NCI-H748 (cell line): Measurements from ENCODE around the gene UGT1A7.
"Not testable (repeated sequence)": the region's sequence is repeated elsewhere in the genome, so short reads cannot be mapped to it uniquely, and the experiment has no call there.

Experiments
- DNase-seq: peaks from one replicate; lab custom pipeline; 2025; ENCODE audit not compliant: unreplicated experiment; lab: John Stamatoyannopoulos, UW

Gene UGT1A7

DNA sequence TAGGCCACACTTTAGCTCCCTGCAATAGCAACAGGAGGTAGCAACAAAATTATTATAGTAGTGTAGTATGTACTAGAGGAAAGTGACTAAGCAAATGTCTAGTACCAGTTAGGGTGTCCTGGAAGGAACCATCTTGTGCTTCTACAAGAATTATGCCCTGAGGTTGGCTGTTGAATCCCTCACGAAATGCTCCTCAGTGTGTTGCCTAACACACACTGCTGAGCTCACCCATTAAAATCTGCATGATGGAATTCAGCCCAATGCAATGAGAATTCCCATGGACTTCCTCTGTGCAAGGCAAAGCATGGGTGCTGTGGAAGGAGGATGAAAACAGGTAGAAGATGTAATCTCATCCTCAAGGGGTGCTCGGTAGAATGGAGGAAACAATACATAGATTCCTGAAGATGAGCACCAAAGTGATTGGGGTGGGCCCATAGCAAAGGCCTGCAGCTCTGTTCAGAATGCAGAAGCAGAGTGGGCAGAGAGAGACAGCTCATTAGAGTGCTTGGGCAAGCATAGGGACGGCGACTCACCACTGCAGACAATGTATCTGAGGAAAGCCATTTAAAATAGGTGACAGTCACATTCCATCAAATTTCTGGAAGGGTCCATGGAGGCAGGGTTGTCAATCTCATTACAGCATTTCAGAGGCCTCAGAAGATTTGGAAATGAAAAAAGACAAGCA, 1.2 kb upstream of the UGT1A7 start:
- DNase-seq = no peak

DNA sequence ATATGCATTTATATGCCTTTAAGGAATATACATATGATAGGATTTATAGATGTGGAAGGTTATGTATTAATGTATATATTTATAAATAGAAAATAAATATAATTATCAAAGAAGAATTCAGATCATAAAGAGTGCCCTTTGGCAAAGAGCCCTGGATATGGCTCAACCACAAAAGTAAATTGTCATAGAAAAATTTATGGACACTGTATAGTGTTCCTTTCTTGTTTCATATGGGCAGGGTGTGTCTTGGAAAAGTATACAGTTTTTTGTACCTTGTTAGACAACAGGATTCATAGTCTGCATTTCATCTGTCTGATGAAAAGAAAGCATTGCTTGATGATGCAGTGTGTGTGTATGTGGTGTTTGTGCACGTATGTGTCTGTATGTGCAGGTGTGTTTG, 2.9 kb downstream of the UGT1A7 start:
- DNase-seq = no peak

DNA sequence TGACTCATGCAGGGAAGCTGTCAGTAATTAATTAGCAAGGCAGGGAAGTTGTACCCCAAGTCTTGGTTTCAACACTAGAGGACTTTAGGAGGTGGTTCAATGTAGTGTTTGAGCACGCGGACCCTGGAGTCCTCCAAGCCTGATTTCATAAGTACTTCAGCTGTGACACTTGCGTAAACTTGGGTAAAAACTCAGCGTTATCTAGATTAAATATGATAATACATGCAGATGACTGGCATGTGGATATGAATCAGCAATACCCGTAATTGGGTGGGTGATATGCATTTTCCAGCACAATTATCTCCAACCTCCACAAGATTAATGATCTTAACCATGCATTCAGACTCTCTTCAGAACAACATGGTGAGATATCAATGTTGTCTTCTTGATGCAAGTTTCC, 5.2 kb downstream of the UGT1A7 start:
- no peak for DNase-seq

DNA sequence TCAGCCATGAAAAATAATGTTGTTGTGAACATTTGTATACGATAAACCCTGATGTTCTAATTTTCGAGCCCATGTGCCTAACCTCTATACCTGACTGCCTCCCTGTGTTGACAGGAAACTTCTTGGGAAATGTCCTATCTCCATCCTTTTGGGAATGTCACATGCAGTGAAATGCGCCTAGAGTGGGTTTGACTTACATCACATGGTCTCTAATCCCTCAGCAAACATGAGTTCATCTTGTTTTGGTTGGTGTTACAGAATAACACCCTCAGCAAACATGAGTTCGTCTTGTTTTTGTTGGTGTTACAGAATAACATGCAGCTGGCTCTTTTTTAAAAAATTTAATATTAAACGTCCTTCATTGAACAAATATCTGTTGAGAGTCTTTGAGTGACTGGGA, 6.6 kb downstream of the UGT1A7 start:
- DNase-seq = no peak

DNA sequence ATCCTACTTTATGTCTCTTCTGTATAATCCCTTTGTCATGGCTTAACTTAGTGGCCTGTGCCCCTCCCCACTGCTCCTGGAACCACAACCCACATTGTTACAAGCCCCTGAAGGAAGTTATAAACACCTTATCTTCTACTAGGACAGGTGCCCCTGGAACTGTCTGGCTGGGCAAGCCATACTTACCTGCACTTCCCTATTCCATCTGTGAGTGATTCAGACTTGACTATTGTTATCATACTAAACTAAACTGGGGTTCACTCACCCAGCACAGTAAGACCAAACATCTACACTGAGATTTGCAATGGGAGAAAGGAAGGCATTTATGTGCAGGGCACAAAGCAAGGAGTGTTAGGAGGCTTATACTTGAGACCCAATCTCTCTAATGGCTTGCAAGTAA, 7.3 kb downstream of the UGT1A7 start:
- DNase-seq = no peak

DNA sequence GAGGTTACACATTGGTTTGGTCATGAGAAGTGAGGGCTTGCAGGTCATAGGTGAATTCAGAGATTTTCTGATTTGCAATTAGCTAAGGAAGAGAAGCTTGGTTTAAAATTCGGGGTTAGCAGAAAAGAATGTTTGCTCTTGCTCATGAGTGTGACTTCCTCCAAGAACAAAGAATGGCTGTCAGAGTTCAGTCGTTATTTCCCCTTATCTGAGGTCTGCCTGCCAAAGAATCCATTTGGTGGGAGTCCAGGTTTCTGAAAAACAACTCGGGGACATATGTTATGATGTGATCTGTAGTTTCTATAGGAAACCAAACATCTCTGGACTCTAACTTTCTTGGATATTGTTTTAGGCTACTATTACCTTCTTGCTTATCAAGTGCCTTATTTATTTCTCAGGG, 7.8 kb downstream of the UGT1A7 start:
- no peak for DNase-seq

DNA sequence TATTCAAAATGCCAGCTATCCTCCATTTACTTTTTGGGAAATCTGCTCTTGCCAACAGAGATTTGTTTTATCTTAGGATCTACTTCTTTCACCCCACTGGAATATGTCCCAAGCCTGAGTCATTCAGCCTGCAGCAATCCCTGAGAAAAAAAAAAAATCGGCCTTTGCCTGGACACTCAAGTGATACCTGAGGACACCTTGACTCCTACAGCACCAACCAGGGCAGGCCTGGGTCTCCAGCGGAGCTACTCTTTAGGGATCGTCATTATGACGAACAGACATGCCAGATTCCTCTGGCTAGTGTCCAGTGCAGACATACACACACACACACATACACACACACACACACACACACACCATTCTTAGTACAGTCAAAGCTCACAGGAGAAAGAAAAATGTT, 8.7 kb downstream of the UGT1A7 start:
- no peak for DNase-seq

DNA sequence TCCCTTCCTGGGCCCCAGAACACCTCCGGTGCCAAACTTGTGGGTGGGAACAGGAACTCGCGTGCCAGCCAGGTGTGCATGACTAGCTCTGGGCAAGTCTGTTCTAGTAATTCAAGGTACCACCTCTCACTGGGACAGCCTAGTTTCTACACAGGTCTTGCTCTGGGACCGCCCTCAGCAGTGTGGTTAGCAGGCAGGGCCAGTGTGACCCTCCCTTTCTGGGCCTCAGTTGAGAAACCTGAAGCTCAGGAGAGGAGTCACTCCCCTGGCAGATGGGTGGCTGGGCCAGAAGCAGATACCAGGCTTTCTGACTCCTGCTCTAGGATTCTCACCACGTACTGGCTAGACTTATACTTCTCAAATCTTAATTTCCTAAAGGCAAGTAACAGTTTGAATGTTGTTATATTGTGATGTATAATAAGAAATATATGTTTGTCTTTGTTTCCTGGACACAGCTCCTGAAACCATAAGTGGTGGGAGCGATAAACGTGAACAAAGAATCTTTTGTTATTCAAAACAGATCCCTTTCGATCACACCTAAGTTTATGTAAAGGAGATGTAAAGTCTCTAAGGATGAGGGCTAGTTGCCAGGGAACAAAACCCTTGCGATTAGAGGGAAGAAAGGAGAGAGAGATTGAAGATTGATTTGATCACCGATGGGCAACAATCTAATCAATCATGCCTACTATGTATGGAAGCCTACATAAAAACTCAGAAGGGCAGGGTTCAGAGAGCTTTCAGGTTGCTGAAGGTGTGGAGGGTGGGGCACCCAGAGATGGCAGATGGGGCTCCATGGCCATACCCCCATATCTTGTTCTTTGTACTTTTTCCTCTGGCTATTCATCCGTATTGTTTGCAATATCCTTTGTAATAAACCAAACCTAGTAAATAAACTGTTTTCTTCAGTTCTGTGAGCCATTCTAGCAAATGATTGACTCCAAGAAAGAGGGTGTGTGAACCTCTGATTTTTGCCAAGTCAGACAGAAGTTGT, 10.0 kb downstream of the UGT1A7 start:
- no peak for DNase-seq

DNA sequence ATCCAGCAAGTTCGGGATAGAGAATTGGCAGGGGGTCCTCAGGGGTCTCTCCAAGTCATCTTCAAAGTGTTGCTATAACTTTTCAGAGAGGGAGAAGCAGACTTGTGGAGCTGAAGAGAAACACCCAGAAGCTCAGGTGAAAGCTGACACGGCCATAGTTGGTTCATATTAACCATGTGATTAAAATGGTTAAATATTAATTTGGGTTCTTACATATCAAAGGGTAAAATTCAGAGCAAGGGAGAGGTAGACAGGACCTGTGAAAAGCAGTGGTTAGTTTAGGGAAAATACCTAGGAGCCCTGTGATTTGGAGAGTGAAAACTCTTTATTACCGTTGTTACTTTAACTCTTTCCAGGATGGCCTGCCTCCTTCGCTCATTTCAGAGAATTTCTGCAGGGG, 10.9 kb downstream of the UGT1A7 start, which contains the start of gene UGT1A6:
Gene UGT1A6, plus strand, starts transcription at position 243 of the 400 bp plus-strand sequence. Its CDS starts 115 bp downstream, at position 358.
- no peak for DNase-seq

DNA sequence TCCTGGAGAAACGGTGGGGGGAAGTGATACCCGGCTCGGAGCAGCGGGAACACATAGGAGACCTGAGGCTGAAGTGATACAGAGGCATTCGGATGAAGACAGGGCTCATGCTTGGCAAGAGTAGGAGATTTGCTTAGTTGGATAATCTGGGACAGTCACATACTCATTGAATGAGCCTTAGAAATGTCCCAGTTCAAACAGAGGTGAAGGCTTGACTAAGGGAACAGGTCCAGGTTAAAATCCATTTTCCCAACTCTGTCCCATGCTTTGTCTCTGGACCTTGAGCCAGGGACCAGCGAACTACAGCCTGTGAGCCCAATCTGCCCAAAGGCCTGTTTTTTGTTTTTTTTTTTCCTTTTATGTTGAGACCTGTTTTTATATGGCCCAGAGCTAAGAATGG, 12.3 kb downstream of the UGT1A7 start:
- DNase-seq = no peak

DNA sequence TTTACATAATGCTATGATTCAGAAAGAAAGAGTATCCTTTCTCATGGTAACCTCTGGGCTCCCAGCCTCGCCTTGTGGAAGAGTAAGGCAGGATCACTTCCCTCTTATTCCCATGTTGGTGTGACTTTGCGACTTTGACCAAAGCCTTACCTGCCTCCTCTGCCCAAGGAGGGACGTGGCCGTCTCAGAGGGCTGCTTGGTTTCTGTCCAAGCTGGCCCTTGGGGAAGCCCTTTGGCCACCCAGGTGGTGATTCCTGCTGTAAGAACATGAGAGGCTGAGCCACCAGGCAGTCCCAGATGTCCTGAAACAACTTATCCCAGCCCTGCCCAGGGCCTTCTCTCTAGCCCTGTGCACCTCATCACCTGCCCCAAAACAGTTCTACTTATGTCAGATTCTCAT, 17.0 kb downstream of the UGT1A7 start:
- no peak for DNase-seq

DNA sequence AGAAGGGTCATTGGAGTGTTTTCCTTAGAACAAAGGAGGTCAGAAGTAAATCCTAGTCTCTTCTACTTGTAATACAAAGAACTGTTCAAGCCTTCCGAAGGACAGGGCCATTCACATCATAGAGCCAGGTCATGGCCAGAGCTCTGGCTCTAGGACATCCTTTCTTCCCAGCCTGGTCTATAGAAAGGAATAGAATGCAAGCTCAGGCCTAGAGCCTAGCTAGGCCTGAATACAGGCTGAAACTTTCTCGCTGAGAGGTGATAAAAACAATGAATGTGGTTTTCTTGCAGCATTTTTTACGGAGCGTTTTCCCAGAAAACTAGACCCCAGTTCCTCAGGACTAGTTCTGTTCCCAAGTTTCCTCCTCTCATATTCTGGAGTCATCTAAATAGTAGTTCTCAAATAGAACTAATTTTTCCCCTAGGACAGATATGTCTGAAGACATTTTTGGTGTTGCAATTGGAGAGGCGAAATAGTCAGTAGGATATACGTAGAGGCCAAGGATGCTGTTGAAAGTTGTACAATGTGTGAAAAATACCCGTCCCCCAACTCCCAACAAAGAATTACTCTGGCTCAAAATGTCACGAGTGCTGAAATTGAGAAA, 17.8 kb downstream of the UGT1A7 start:
- no peak for DNase-seq

DNA sequence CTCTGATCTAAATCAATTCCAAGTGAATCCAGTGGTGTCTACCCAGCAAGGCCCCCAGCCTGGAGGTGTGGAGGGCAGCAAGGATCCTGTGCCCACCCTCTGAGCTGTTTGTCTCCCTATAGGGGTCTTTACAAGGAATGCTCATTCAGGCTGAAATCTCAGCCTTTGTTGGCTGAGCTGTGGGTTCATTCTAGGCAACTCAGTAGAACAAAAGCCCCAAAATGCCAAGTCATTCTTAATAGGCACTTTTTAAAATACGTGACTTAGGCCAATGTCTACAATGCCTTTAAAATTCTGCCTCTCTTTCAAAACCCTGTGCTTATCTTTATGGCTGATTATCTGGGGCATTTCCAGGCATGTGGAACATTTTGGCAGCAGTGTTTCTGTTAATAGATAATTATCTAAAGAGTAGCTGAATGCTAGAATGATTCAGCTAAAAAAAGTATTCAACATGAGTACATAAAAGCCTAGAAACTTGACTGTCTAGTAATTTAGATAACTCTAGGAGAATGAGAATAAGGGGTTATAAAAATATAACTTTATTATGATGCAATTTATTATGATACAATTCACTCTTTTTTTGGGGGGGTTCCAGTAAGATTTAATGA, 18.4 kb downstream of the UGT1A7 start:
- no peak for DNase-seq

DNA sequence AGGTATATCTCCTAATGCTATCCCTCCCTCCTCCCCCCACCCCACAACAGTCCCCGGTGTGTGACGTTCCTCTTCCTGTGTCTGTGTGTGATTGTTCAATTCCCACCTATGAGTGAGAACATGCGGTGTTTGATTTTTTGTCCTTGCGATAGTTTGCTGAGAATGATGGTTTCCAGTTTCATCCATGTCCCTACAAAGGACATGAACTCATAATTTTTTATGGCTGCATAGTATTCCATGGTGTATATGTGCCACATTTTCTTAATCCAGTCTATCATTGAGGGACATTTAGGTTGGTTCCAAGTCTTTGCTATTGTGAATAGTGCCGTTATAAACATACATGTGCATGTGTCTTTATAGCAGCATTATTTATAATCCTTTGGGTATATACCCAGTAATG, 19.1 kb downstream of the UGT1A7 start:
- DNase-seq = not testable (repeated sequence)

DNA sequence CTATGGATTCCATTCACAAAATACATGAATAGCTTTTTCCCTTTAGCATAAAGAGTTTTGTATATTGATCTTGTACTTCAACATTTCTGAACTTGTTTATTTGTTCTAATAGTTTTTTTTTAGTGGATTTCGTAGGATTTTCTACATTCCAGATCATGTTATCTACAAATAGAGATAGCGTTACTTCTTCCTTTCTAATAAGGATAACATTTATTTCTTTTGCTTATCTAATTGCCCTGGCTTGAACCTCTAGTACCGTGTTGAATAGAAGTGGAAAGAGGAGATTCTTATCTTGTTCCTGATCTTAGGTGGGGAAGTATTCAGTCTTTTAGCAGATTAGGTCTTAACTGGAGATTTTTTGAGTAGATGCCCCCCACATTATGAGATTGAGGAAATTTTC, 20.5 kb downstream of the UGT1A7 start:
- no peak for DNase-seq

DNA sequence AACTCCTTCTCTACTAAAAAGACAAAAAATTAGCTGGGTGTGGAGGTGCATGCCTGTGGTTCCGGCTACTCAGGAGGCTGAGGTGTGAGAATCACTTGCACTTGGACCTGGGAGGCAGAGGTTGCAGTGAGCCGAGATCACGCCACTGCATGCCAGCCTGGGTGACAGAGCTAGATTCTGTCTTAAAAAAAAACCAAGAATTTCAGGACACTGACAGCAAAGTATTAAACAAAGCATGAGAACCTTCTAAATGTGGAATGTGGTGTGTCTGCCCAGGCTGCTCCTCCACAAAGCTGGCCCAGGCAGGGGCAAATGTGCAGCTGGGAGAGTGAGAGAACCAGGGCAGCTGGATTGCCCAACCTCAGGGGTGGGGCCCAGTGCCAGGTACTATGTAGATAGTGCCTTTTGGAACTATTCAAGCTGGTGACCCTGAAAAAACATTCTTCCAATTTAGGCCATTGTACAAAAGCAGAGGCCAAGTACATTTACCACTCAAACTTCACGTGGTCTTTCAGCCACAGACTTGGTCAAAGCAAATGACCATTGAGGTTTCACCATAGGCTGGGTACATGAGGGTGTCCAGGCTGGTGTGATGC, 24.3 kb downstream of the UGT1A7 start:
- DNase-seq = no peak

DNA sequence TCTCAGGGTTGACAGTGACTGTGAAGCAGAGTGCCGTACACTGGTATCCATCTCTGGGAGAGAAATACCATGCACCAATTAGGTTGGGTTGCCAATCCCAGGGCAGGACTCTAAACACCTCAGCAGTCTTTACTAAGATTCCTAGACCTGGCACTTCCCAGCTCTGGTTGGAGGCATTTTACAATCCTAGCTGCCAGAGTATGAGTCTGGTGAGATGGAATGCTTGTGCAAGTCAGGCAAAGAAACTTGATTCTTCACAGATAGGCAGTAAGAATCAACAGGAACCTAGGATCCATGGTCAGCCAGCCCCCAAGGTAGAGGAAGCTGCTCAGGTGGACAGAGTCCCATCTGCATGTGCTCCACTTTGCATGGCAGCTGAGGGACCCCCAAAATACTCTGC, 25.0 kb downstream of the UGT1A7 start:
- DNase-seq = no peak

DNA sequence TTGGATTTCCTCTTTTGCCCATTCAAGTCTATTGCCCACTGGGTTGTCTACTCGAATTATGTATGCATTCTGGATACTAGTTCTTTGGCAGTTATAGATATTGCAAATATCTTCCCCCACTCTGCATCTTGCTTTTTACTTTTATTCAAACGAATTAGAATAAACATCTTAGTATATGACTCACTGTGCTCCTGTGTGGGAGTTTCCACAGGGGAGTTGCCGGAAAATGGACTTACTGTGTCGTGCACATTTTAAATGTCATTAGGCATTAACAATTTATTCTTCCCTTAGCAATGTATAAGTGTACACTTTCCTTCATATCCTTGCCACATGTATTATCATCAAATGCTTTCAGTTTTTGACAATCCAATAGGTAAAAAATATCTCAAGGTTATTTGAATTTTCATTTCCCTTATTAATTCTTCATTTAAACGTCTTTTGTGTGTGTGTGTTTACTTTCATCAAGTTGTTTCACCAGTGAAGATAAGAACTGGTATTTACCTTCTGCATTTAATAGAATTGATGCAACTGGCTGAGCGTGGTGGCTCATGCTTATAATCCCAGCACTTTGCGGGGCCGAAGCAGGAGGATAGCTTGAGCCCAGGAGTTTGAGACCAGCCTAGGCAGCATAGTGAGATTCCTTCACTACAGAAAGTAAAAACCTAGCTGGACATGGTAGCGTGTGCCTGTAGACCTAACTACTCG, 26.4 kb downstream of the UGT1A7 start:
- no peak for DNase-seq

DNA sequence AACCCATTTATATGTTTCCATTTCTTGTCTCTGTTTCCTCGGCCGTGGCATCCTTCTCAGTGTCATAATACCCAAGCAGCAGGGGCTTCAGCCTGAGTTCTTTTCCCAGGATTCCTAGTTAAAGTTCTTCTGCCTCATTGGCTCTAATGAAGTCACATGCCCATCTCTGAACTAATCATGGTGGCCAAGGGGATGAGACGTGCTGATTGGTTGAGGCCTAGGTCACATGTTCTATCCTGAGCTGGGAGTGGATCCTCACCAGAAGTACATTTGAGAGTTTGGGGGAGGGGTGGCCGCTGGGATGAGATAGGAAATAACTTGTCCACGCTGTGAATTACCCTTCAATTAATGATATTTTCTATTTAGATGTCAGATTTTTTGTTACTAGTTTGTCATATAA, 27.2 kb downstream of the UGT1A7 start:
- DNase-seq = no peak

DNA sequence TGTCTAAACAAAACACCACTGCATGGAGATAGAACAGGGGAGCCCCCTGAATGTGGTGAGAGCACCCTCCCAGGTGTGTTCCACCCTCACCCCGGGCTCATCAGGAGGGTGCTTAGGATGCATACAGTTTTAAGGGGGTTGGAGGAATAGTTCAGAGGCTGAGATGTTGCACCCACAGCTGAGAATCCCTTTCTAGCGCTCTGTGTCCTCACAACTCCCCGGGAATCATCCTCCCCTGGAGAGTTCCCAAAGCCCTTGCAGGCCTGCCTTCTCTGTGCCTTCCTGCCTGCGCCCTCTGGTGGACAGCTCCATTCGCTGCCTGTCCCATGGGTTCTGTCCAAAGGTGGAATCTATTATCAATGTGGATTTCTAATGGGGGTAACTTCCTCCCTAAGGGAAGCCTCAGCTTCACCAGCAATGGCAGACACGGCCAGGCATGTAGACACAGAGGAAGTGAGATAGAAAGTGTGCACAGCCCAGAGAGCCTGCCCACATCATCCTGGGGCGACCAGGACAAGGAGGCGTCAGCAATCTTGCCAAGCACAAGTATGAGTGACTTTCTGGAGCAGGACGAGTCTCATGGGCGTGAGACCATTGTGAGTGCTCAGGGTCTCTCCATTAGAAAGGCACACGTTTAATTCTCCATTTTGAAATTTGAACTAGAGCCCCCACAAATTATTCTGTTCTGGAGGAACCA, 29.8 kb downstream of the UGT1A7 start:
- DNase-seq = peak; percentile 75
